ENCODE measurements around the gene SLC44A2.

- TF ChIP-seq CTCF (IDR thresholded peaks at IDR 0.05) (no peak), POLR2A (IDR thresholded peaks at IDR 0.05) (no peak), EP300 (IDR thresholded peaks at IDR 0.05) (no peak)
Measured at GRCh38 chr19:10654610-10655456, 29.5 kb downstream of the SLC44A2 start.

All from ovary (tissue), 3 donors.